WTC11 (cell line): Measurements from ENCODE around the gene ZNF672.

ENCODE experiments used
- CREM ChIP-seq: sonication (generic); formaldehyde crosslinking; IDR thresholded peaks from 2 replicates; pipeline ENCODE4 v1.8.1; 2022; ENCODE audit warnings: mild to moderate bottlenecking, missing genetic modification reagents, moderate library complexity
- NFYB ChIP-seq: sonication (generic); formaldehyde crosslinking; conservative IDR thresholded peaks from 2 replicates; pipeline ENCODE4 v1.8.0; 2022; ENCODE audit warnings: low read depth, missing genetic modification reagents
- OVOL2 ChIP-seq: fragments of 250-450 bp; sonication (Bioruptor Pico); IDR thresholded peaks from 2 replicates; pipeline ENCODE4 v1.9.0; 2021; ENCODE audit warnings: mild to moderate bottlenecking, borderline replicate concordance
- SP1 ChIP-seq: sonication (generic); formaldehyde crosslinking; conservative IDR thresholded peaks from 2 replicates; pipeline ENCODE4 v1.8.1; 2022; ENCODE audit warnings: missing genetic modification reagents
- TP53 ChIP-seq: sonication (generic); formaldehyde crosslinking; IDR thresholded peaks from 2 replicates; pipeline ENCODE4 v1.8.1; 2023; ENCODE audit warnings: mild to moderate bottlenecking, missing genetic modification reagents
- TF ChIP-seq, protein P1 (sequence below): sonication (generic); formaldehyde crosslinking; IDR thresholded peaks from 2 replicates; pipeline ENCODE4 v1.8.1; 2022; ENCODE audit warnings: low read depth, mild to moderate bottlenecking, moderate library complexity, missing genetic modification reagents, borderline replicate concordance
- TF ChIP-seq, protein P2 (sequence below): fragments of 200-600 bp; IDR thresholded peaks from 2 replicates; pipeline ENCODE4 v1.8.0; 2022; ENCODE audit warnings: antibody characterized with exemption
- TF ChIP-seq, protein P3 (sequence below): sonication (generic); formaldehyde crosslinking; IDR thresholded peaks from 2 replicates; pipeline ENCODE4 v1.8.1; 2022; ENCODE audit warnings: low read depth, missing genetic modification reagents, borderline replicate concordance
- TF ChIP-seq, protein P4 (sequence below): sonication (generic); formaldehyde crosslinking; conservative IDR thresholded peaks from 2 replicates; pipeline ENCODE4 v1.8.1; 2022; ENCODE audit warnings: mild to moderate bottlenecking, missing genetic modification reagents
- TF ChIP-seq, protein P5 (sequence below): sonication (generic); formaldehyde crosslinking; IDR thresholded peaks from 2 replicates; pipeline ENCODE4 v1.8.0; 2022; ENCODE audit warnings: mild to moderate bottlenecking, missing genetic modification reagents

DNA sequence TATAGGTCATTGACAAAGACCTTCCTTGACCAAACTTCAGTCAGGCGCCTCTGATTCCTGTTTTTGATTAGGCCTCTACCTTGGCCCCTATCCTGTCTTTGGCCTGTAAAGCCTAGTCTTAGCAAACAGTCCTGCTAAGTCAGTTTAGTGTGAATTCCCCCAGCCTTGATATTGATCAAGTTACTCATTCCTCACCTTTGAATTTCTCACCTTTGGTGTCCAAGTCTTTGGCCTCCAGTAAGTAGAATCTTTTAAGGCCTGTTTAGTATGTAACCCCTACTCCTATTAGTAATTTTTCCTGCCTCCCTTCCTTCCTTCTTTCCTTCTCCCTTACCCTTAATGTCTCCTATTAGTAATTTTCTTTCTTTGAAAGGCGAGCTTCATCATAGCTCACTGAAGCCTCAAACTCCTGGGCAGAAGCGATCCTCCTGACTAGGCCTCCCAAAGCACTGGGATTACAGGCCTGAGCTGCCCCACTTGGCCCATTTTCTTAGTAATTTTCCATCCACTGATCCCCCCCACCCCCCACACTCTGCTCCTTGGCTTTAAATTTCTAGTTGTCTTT lies 33.9 kb downstream of the ZNF672 start:
- TF ChIP-seq, protein P1, sequence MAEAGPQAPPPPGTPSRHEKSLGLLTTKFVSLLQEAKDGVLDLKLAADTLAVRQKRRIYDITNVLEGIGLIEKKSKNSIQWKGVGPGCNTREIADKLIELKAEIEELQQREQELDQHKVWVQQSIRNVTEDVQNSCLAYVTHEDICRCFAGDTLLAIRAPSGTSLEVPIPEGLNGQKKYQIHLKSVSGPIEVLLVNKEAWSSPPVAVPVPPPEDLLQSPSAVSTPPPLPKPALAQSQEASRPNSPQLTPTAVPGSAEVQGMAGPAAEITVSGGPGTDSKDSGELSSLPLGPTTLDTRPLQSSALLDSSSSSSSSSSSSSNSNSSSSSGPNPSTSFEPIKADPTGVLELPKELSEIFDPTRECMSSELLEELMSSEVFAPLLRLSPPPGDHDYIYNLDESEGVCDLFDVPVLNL, result no peak
- no peak for TF ChIP-seq SP1 (CRISPR knock-in tag)
- TF ChIP-seq, protein P2, sequence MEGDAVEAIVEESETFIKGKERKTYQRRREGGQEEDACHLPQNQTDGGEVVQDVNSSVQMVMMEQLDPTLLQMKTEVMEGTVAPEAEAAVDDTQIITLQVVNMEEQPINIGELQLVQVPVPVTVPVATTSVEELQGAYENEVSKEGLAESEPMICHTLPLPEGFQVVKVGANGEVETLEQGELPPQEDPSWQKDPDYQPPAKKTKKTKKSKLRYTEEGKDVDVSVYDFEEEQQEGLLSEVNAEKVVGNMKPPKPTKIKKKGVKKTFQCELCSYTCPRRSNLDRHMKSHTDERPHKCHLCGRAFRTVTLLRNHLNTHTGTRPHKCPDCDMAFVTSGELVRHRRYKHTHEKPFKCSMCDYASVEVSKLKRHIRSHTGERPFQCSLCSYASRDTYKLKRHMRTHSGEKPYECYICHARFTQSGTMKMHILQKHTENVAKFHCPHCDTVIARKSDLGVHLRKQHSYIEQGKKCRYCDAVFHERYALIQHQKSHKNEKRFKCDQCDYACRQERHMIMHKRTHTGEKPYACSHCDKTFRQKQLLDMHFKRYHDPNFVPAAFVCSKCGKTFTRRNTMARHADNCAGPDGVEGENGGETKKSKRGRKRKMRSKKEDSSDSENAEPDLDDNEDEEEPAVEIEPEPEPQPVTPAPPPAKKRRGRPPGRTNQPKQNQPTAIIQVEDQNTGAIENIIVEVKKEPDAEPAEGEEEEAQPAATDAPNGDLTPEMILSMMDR, result no peak
- TF ChIP-seq, protein P3, sequence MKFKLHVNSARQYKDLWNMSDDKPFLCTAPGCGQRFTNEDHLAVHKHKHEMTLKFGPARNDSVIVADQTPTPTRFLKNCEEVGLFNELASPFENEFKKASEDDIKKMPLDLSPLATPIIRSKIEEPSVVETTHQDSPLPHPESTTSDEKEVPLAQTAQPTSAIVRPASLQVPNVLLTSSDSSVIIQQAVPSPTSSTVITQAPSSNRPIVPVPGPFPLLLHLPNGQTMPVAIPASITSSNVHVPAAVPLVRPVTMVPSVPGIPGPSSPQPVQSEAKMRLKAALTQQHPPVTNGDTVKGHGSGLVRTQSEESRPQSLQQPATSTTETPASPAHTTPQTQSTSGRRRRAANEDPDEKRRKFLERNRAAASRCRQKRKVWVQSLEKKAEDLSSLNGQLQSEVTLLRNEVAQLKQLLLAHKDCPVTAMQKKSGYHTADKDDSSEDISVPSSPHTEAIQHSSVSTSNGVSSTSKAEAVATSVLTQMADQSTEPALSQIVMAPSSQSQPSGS, result no peak
- TF ChIP-seq NFYB (CRISPR knock-in tag), result no peak
- TF ChIP-seq, protein P4, sequence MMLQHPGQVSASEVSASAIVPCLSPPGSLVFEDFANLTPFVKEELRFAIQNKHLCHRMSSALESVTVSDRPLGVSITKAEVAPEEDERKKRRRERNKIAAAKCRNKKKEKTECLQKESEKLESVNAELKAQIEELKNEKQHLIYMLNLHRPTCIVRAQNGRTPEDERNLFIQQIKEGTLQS (CRISPR knock-in tag), result no peak
- no peak for TF ChIP-seq OVOL2 (CRISPR knock-in tag)
- TF ChIP-seq TP53, result no peak
- no peak for TF ChIP-seq CREM
- TF ChIP-seq, protein P5, sequence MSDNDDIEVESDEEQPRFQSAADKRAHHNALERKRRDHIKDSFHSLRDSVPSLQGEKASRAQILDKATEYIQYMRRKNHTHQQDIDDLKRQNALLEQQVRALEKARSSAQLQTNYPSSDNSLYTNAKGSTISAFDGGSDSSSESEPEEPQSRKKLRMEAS (CRISPR knock-in tag), result no peak
